Activated T-cell treated with anti-CD3 and anti-CD28 coated beads, Interleukin-2, amount 50 U/mL, for 4 hours (primary cell): ENCODE data around the gene KCNA2. TPM values are rescaled to one million over a fixed set of nuclear protein-coding genes. Genes with fewer than 3 reads are reported as not detected.
A peak's percentile ranks its signal among the peaks of the same experiment; 100 is the strongest.

Experiments used
- ATAC-seq, 2 donors: fragments of 200-7000 bp; cut with Tn5 transposase; one replicate each; pipeline ENCODE4 v1.10.0; 2021
- DNase-seq: peaks from one replicate; pipeline ENCODE4 v3.0.0-alpha.2; 2020
- H3K27me3 Mint-ChIP-seq: one replicate; pipeline ENCODE4 v1.8.0; 2021; ENCODE audit warnings: low read depth, mixed read lengths
- H3K36me3 Mint-ChIP-seq: one replicate; pipeline ENCODE4 v1.8.0; 2022; ENCODE audit warnings: mixed read lengths; ENCODE audit not compliant: insufficient read depth
- H3K4me1 Mint-ChIP-seq: one replicate; pipeline ENCODE4 v1.8.0; 2021; ENCODE audit warnings: low read depth, mixed read lengths
- H3K4me3 Mint-ChIP-seq: one replicate; pipeline ENCODE4 v1.8.0; 2021; ENCODE audit warnings: mild to moderate bottlenecking, moderate library complexity, mixed read lengths
- H3K9me3 Mint-ChIP-seq: one replicate; pipeline ENCODE4 v1.8.0; 2021; ENCODE audit warnings: mixed read lengths
- total RNA-seq, 3 donors: library from RNA; stranded (reverse); gene quantifications; one replicate each; pipeline ENCODE4 v1.2.1, GENCODE V29; 2021

The KCNA2 gene
- total RNA-seq, 3 donors from 2014 or later, result 0.19 to 0.25 (median 0.24) TPM

DNA sequence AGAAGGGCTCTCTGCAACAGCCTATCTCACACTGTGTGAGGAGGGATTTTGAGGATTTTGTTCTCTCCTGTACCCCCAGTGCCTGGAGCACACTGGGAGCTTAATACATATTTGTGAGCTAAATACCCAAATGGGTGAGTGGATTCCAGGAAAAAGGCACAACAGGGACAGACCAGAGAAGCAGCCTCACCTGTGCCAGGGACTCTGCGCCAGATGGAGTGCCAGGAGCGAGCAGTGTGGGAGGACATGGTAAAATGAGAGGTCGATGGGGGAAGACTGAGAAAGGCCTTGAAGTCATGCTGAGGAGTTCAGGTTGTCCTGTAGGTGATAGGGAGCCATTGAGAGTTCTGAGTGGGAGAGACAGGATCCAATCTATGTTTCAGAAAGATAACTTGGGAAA lies 11.0 kb upstream of the KCNA2 start:
- DNase-seq (no peak), ATAC-seq (no peak)
- Mint-ChIP-seq H3K4me1 (peaks cover 38% of the 10 kb centered on the region), H3K9me3 (peaks cover 4% of the 10 kb centered on the region), H3K4me3 (no peak overlapping the region), H3K27me3 (no peaks in the 10 kb centered on the region), H3K36me3 (peaks cover 3% of the 10 kb centered on the region)

DNA sequence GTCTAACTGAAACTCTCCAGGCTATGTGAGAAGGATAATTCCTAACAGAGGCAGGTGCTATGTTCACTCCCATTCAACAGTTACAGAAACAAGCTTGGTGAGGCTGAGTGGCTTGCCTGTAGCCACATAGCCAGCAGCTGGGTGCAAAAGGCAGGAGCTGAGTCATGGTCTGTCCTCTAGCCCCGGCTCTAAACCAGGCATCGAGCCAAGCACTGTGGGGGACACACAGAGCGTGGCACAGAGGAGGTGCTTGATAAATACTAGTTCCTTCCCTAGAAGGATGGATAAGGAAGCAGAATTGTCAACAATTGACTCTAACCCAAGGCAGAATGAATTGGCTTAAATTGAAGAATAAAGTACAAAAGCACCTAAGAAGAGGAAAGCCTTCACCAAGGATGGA lies 10.4 kb upstream of the KCNA2 start:
- H3K4me1 Mint-ChIP-seq, result peaks cover 38% of the 10 kb centered on the region
- DNase-seq (no peak), ATAC-seq (no peak)
- H3K36me3 Mint-ChIP-seq, result peaks cover 3% of the 10 kb centered on the region
- H3K27me3 Mint-ChIP-seq, result no peaks in the 10 kb centered on the region
- peaks cover 4% of the 10 kb centered on the region for H3K9me3 Mint-ChIP-seq
- no peak overlapping the region for H3K4me3 Mint-ChIP-seq

DNA sequence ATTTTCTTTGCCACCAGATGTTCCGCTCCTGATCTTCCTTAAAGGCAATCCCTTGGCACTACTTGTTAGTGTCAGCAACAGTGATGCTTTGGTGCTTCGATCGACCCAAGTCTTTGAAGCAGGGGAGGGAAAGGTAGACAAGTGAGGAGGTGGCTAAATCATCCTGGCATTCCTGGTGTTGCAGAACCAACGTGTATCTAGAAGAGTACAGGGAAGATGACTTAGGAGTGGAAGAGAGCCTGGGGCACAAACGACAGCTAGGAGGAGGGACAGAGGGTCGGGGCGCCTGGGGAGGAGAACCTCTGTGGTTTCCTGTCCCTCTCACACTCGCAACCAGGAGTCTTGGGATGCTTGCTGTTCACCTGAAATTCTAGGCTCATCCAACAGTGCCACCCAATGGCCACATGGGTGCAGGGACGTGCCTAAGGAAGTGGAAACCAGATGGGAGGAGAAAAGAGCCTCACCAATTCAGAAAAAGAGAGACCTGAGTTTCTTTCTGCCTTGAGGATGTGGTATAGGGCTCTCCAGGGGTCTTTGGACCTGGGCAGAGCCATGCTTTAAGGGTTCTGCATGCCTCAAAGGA lies 9.5 kb upstream of the KCNA2 start:
- Mint-ChIP-seq H3K4me3 (no peak overlapping the region), H3K9me3 (no peaks in the 10 kb centered on the region), H3K4me1 (peaks cover 34% of the 10 kb centered on the region), H3K36me3 (peaks cover 3% of the 10 kb centered on the region), H3K27me3 (no peaks in the 10 kb centered on the region)
- ATAC-seq (peak in 1 of 2 donors; percentile 52), DNase-seq (peak; percentile 41)

GRCh38 chr1:110612060-110612745 lies 6.0 kb upstream of the KCNA2 start:
- H3K4me3 Mint-ChIP-seq, result no peak overlapping the region
- peaks cover 19% of the 10 kb centered on the region for H3K4me1 Mint-ChIP-seq
- no peaks in the 10 kb centered on the region for H3K36me3 Mint-ChIP-seq
- ATAC-seq, result no peak
- no peak for DNase-seq
- peaks cover 19% of the 10 kb centered on the region for H3K27me3 Mint-ChIP-seq
- no peaks in the 10 kb centered on the region for H3K9me3 Mint-ChIP-seq

DNA sequence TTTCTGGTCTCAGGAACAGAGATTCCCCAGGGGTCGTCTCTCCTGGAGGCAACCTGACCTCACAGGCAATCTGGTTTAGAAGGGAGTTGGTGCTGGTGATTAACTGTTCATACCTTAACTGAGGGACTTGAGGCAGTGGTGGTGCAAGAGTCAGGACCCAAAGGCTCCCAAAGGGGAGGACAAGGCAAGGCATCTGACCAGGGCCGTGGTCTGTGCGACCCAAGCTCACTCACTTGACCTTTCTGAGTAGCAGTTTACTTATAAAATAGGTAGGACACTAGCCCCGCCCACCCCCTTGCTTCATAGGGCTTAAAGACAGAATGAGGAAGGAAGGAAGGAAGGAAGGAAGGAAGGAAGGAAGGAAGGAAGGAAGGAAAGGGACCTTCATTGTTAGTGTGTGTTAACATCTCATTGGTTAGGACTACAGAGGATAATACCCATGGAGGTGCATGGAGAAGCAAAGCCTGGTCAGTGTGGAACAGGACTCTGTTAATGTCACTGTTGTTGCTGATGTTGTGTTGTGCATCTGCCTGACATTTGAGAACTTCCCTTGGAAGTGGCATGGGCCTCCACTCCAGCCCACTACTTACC lies 4.6 kb upstream of the KCNA2 start:
- Mint-ChIP-seq H3K9me3 (no peaks in the 10 kb centered on the region), H3K4me1 (peaks cover 22% of the 10 kb centered on the region), H3K27me3 (peaks cover 29% of the 10 kb centered on the region), H3K4me3 (no peak overlapping the region), H3K36me3 (no peaks in the 10 kb centered on the region)
- no peak for ATAC-seq
- no peak for DNase-seq

DNA sequence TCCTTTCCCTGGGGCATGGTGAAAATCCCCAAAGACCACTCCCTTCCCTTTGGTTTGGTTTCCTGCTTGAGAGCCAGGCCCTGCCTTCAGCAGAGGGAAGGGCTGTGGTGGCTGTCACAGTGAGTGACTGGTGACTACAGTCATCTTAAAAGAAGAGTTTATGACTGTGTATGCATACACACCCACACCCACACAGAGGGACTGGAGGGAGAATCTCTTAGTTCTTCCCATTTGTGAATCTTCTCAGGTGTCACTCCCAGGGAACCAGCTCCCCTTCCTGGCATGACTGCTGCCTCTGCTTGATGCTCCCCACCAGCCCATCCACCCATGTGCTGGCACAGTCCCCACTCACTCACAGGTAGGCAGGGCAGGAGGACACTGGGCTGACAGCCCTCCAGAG lies 3.9 kb upstream of the KCNA2 start:
- H3K27me3 Mint-ChIP-seq, result peaks cover 35% of the 10 kb centered on the region
- no peaks in the 10 kb centered on the region for H3K9me3 Mint-ChIP-seq
- DNase-seq, result no peak
- no peak overlapping the region for H3K4me3 Mint-ChIP-seq
- peaks cover 17% of the 10 kb centered on the region for H3K4me1 Mint-ChIP-seq
- ATAC-seq, result peak in 1 of 2 donors; percentile 34
- no peaks in the 10 kb centered on the region for H3K36me3 Mint-ChIP-seq

GRCh38 chr1:110608247-110608646 lies 2.1 kb upstream of the KCNA2 start:
- Mint-ChIP-seq H3K4me3 (no peak overlapping the region), H3K4me1 (peaks cover 17% of the 10 kb centered on the region), H3K9me3 (no peaks in the 10 kb centered on the region), H3K36me3 (peaks cover 2% of the 10 kb centered on the region), H3K27me3 (peaks cover 52% of the 10 kb centered on the region)
- DNase-seq (no peak), ATAC-seq (no peak)

DNA sequence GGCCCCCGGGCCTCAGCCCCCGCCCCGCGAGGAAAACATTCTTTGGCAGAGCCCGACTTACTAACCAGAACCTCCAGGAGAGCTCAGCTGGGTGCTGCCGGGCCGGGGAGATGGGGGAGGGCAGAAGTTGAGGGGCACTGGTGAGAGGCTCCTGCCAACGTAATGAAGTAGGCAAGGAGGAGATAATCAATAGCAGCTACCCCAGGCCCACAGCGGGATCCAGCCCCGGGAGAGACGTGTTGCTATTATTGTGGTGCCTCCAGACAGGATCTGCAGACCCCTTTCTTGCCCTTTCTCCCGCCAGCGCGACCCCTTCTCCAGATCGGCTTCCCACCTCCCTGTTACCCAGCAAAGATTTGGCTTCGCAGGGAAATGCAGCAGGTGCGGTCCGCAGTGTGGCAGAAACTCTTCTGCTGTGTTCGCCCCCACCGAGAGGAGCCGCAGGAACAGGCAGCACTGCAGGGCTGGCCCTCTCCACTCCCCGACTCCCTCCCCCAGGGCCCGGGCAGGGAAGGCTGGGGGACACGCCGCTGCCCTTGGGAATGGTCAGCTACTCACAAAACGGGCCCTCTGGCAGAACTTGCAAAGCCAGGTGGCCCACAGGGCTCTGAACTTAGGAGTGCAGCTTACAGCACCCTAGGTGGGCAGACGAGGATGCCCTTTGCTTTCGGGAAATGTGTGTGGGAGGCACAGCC lies 1.5 kb upstream of the KCNA2 start:
- Mint-ChIP-seq H3K4me1 (peaks cover 17% of the 10 kb centered on the region), H3K36me3 (peaks cover 2% of the 10 kb centered on the region), H3K4me3 (peak overlapping the region; percentile 67), H3K27me3 (peaks cover 58% of the 10 kb centered on the region), H3K9me3 (no peaks in the 10 kb centered on the region)
- DNase-seq (no peak), ATAC-seq (peak; percentile 20 to 22)

- H3K4me3 Mint-ChIP-seq, result peak overlapping the region; percentile 82
- peaks cover 62% of the 10 kb centered on the region for H3K27me3 Mint-ChIP-seq
- DNase-seq (no peak), ATAC-seq (peak; percentile 53 to 64)
- H3K36me3 Mint-ChIP-seq, result peaks cover 2% of the 10 kb centered on the region
- H3K4me1 Mint-ChIP-seq, result peaks cover 17% of the 10 kb centered on the region
- H3K9me3 Mint-ChIP-seq, result no peaks in the 10 kb centered on the region
Measured at GRCh38 chr1:110606657-110607535, 738 bp upstream of the KCNA2 start.

- DNase-seq (no peak), ATAC-seq (no peak)
- Mint-ChIP-seq H3K4me3 (peak overlapping the region; percentile 40), H3K27me3 (peaks cover 65% of the 10 kb centered on the region), H3K9me3 (no peaks in the 10 kb centered on the region), H3K4me1 (peaks cover 17% of the 10 kb centered on the region), H3K36me3 (peaks cover 2% of the 10 kb centered on the region)
Measured at GRCh38 chr1:110605446-110605845, 712 bp downstream of the KCNA2 start.

DNA sequence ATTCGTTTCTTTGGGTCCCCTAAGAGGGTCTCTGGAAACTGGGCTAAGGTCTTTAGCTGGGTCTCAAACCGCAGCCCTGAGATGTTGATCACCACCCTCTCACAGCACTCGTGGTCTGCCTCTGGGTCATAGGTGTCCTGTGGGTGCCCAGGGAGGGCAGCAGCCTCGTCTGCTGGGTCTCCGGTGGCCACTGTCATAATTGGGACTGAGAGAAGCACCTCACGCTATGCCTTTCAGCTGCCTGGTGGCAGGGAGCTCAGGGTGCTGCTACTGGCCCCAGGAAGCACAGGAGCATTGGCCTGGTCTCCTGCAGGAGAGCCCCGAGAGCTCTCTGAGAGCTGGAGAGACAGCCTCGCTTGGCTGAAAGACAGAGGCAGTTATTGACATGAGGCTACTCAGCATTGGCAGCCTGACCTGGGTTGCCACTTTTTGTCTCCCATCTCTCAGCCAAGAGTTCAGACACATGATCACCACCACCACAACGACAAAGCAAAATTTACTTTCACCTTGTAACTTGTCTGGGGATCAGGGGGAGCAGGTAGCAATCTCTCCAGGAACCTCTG lies 1.5 kb downstream of the KCNA2 start:
- H3K9me3 Mint-ChIP-seq, result no peaks in the 10 kb centered on the region
- ATAC-seq (no peak), DNase-seq (no peak)
- peaks cover 63% of the 10 kb centered on the region for H3K27me3 Mint-ChIP-seq
- H3K36me3 Mint-ChIP-seq, result peaks cover 2% of the 10 kb centered on the region
- H3K4me3 Mint-ChIP-seq, result no peak overlapping the region
- H3K4me1 Mint-ChIP-seq, result peaks cover 11% of the 10 kb centered on the region

DNA sequence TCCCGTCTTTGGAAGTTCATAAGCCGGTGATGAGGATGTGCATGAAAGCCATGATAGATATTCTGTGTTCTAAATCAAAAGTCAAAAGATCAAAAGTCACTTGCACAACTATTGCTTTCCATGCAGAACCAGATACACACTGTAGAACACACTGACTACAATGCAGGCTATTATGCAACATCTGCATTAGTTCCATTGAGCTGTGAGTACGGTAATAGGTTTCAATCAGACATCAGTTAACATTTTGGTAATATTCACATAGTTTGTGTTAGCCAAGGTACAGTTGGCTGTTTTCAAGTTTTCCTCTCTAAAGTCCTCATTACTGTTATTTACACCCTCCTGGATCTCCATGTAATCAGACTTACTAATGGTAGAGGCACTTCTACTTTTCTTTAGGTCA lies 3.1 kb downstream of the KCNA2 start:
- Mint-ChIP-seq H3K4me3 (no peak overlapping the region), H3K27me3 (peaks cover 53% of the 10 kb centered on the region), H3K4me1 (peaks cover 7% of the 10 kb centered on the region), H3K36me3 (peaks cover 2% of the 10 kb centered on the region), H3K9me3 (no peaks in the 10 kb centered on the region)
- ATAC-seq, result no peak
- DNase-seq, result no peak

DNA sequence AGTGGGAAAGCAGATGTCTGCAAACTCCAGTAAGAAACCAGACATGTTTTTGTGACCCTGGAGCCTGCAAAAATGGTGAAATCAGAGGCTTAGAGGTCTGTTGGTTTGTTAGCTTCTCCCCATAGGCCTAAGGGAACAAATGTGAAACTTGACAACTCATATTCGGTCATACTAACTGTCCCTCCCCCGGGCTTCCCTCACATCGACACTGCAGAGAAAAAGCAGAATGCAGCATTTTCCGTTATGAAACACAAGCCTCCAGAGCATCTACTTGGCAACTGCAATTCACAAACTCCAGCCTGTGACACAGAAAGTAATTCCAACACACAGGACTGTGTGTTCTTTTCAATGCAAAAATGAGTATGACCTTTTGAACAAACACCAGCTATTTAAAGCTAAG lies 3.7 kb downstream of the KCNA2 start:
- peaks cover 4% of the 10 kb centered on the region for H3K4me1 Mint-ChIP-seq
- no peak for ATAC-seq
- no peaks in the 10 kb centered on the region for H3K9me3 Mint-ChIP-seq
- DNase-seq, result no peak
- peaks cover 4% of the 10 kb centered on the region for H3K36me3 Mint-ChIP-seq
- no peak overlapping the region for H3K4me3 Mint-ChIP-seq
- H3K27me3 Mint-ChIP-seq, result peaks cover 47% of the 10 kb centered on the region

DNA sequence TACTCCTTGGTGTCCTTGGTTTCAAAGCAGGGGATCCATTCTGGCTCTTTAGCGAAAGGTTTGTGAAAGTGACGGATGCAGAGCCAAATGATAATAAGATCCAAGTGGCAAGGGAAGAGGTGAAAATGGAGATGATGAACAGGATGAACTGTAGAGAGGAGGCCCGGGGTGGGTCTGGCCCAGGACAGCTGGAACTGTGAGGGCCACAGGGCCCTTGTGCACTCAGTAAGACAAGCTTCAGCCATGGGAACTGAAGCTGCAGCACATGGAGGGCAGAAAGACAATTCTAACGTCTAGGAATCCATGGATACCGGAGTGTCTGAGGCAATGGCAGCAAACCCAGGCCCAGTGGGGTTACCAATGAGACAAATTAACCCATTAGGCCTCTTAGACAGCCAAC lies 4.8 kb downstream of the KCNA2 start:
- peaks cover 4% of the 10 kb centered on the region for H3K4me1 Mint-ChIP-seq
- H3K36me3 Mint-ChIP-seq, result peaks cover 5% of the 10 kb centered on the region
- H3K9me3 Mint-ChIP-seq, result no peaks in the 10 kb centered on the region
- ATAC-seq, result no peak
- no peak overlapping the region for H3K4me3 Mint-ChIP-seq
- no peak for DNase-seq
- H3K27me3 Mint-ChIP-seq, result peaks cover 40% of the 10 kb centered on the region
